ENCODE data around the gene STEAP3. TPM values are rescaled to one million over a fixed set of nuclear protein-coding genes. Genes with fewer than 3 reads are reported as not detected.

STEAP3 gene
- total and polyA plus RNA-seq, 2 donors (not counting 3 experiments of a cell fraction or from before 2014, with no cell fraction given), result 8.6 to 17.4 TPM

- DNase-seq (ENCODE audit: low read depth, low spot score), result no peak
- no peaks in the 10 kb centered on the region for H3K9me3 ChIP-seq (replicated peaks; ENCODE audit: control insufficient read depth, insufficient read depth, low read length)
- ChIA-PET CTCF (interaction anchor here (1.0 to 1.5 kb wide), 2 partner anchors 13 to 15 kb away, joined by 3 to 4 read pairs; no protein-coding TSS in a partner anchor), POLR2A (no interaction called here)
- H3K4me2 ChIP-seq (ENCODE audit: insufficient read depth, low read length), result no peak overlapping the region
- H2AFZ ChIP-seq (ENCODE audit: low read depth, low read length), result no peak overlapping the region
- intact Hi-C loops (cut with micrococcal nuclease) (no loop called here), dilution Hi-C loops (cut with MboI; ENCODE audit: extremely low pct_ligation_motif_present, low sequenced_read_pairs) (no loop called here)
- H4K20me1 ChIP-seq (replicated peaks; ENCODE audit: control insufficient read depth, extremely low read depth, insufficient read depth, low read length), result no peaks in the 10 kb centered on the region
- BruUV-seq (replicated peaks), result no TSS peak
- no peaks in the 10 kb centered on the region for H3K36me3 ChIP-seq (ENCODE audit: control insufficient read depth in 2 of 2, extremely low read depth in 1 of 2, insufficient read depth in 2 of 2, low read length in 2 of 2)
- no peak overlapping the region for H3K27ac ChIP-seq (ENCODE audit: insufficient read depth, low read depth, low read length)
- H3K27me3 ChIP-seq (ENCODE audit: control insufficient read depth in 2 of 2, insufficient read depth in 2 of 2, low read length in 2 of 2), result no peaks in the 10 kb centered on the region
- H3K9me1 ChIP-seq (replicated peaks; ENCODE audit: control insufficient read depth, extremely low read depth, insufficient read depth, low read length), result no peaks in the 10 kb centered on the region
- no peak for FAIRE-seq
- no peak overlapping the region for H3K9ac ChIP-seq (replicated peaks; ENCODE audit: extremely low read depth, insufficient read depth, low read length)
- no peaks in the 10 kb centered on the region for H3K4me1 ChIP-seq (ENCODE audit: control insufficient read depth, extremely low read depth, insufficient read depth, low read length)
- H3K4me3 ChIP-seq (replicated peaks in 1 of 3; ENCODE audit: insufficient read depth in 1 of 3, low read depth in 1 of 3, low read length in 3 of 3), result no peak overlapping the region
- TF ChIP-seq EZH2 (IDR thresholded peaks at IDR 0.05; ENCODE audit: borderline replicate concordance, low read depth, low read length, severe bottlenecking) (no peak), FOS (IDR thresholded peaks at IDR 0.05; ENCODE audit: borderline replicate concordance, insufficient read depth, low read length) (no peak), POLR2A (IDR thresholded peaks at IDR 0.05; ENCODE audit: low read depth, low read length) (no peak), GATA2 (IDR thresholded peaks at IDR 0.05; ENCODE audit: insufficient read depth, insufficient read length, low read depth, low read length) (no peak), JUN (IDR thresholded peaks at IDR 0.05; ENCODE audit: borderline replicate concordance, insufficient read depth, insufficient read length, low read depth) (no peak), CTCF (IDR thresholded peaks at IDR 0.05; ENCODE audit: extremely low read depth in 1 of 2, insufficient read depth in 1 of 2, low read depth in 1 of 2, low read length in 2 of 2) (no peak), MAX (IDR thresholded peaks at IDR 0.05; ENCODE audit: insufficient read depth, insufficient read length) (no peak), POLR2AphosphoS5 (IDR thresholded peaks at IDR 0.05; ENCODE audit: insufficient read depth, low read depth, low read length) (no peak), MYC (IDR thresholded peaks at IDR 0.05; ENCODE audit: low read depth, low read length) (no peak)
- H3K79me2 ChIP-seq (ENCODE audit: control insufficient read depth, insufficient read depth, low read length), result no peaks in the 10 kb centered on the region
Measured at GRCh38 chr2:119306196-119306590, 82.6 kb downstream of the STEAP3 start.
